Endometrial microvascular endothelial cells (primary cell): Measurements from ENCODE around the gene AUTS2. TPM values are rescaled to one million over a fixed set of nuclear protein-coding genes. Genes with fewer than 3 reads are reported as not detected.
"Not testable (repeated sequence)": the region's sequence is repeated elsewhere in the genome, so short reads cannot be mapped to it uniquely, and the experiment has no call there.

Source experiments
- in situ Hi-C: cut with HindIII; loops from 2 replicates; pipeline ENCODE4 v1.10.0; 2017; ENCODE audit warnings: low sequenced_read_pairs, low pct_unique_long_range_greater_than_20kb; ENCODE audit errors: inconsistent ontology term
- total RNA-seq: library from RNA; depleted of rRNA; stranded (reverse); fragments of >200 nt; gene quantifications from one replicate; pipeline ENCODE4 v1.2.3, GENCODE V29; 2015; ENCODE audit errors: inconsistent ontology term

AUTS2 gene
- total RNA-seq, 1 donor from 2014 or later, result 0.09 TPM

DNA sequence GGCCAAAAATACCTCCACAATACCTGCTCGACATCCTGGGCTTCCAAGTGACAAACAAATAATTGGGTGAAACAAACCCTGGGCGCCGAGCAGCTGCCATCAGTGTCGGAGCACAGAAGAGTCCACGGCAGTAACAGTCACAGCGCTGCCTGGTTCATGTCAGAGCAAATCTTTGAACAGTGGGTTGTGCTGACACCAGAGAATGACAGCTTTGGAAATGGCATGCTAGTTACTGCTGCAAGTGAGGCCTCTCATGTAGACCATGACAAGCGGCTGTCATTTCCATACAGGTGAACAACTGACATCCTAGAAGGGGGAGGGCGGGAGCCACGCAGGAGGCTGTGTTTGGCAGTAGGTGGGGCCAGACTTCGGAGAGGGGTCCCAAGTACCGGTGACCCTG lies 1113.2 kb downstream of the AUTS2 start:
- in situ Hi-C loops, result no loop called here

DNA sequence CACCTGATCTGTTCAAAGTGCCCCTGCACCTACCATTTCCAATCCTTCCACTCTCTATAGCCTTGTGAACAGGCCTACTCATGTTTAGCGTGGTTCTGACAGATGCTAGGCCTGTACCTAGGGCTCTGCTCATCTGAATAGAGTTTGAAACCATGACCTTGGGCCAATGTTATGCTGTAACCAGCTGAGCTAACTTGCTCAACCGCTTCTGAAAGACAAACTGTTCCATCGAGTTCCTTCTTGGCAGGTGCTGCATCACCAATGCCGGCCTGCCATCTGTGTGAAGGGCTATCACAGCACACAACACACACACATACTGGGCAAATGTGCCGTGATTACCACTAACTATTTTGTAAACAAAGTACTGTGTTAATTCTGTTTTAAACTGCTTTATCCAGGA lies 1114.7 kb downstream of the AUTS2 start:
- in situ Hi-C loops, result no loop called here

DNA sequence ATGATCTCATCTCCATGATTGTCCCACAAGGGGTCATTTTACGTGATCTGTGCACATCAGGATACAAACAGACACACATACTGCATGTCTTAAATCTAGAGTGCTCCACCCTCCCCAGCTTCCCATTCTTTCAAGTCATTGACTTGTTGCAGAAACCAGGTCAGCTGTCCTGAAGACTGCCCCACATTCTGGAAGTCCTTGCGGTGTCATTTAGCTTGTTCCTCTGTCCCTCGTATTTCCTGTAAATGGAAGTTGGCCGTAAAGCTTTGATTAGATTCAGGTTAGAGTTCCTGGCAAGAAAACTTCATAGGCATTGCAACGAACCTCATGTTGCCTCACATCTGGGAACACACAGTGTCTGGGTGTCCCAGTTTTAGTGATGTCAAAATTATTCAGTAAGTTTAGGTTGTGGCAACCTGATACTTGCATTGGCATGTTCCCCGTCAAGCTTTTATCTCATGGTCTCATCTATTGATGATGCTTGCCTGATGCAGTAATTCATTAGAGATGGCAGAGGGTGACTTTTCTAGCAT lies 1116.3 kb downstream of the AUTS2 start:
- in situ Hi-C loops, result no loop called here

DNA sequence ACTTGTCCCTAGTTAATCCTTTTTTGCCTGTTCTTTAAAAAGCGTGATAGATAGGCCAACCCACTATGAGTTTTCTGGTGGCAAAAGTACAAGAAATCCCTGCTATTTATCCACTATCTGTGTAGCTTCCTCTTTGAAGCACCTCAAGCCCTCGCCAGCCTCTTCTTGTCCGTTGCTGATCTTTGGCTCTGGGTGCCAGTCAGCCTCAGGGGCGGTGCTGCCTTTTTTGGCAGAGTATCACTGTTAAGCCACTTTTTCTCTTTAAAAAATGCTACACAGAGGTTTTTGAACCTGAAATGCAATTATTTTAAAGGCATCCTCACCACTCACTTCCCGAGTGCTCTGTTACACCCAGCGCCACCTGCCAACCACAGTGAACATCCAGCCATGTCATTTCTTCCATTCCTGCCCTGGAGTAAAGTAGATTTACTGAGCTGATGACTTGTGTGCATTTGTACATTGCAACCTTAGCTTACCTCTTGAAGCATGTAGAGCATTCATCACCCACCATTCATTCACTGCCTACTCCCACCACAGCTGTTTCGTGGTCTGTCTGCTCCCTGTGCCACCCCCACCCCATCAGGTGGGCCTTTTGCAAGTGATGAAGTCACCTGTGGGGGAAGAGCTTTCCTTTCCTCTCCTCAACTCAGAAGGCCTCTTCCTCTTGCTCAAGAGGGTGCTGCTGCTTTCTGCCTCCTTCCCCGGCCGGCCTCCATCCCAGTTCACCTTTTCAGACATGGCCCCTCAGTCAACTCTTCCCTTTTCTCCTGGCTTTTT lies 1119.5 kb downstream of the AUTS2 start:
- in situ Hi-C loops, result no loop called here

DNA sequence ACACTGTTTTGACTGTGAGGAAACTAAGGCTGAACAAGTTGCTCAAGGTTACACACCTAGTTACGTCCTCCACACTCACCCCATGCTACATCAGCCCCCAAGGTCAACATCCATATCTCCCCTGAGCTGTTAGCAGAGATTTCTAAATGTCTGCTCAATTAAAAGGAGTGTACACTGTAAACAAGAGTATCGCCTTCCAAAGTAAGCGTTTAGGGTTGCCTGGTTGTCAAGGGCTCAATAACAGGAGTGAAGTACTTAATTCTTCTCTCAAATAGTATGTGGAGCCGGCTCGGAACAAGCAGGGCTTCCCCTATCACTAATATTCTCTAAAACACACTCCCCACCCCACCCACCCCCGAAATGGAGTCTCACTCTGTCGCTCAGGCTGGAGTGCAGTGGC lies 1120.8 kb downstream of the AUTS2 start:
- in situ Hi-C loops, result no loop called here

DNA sequence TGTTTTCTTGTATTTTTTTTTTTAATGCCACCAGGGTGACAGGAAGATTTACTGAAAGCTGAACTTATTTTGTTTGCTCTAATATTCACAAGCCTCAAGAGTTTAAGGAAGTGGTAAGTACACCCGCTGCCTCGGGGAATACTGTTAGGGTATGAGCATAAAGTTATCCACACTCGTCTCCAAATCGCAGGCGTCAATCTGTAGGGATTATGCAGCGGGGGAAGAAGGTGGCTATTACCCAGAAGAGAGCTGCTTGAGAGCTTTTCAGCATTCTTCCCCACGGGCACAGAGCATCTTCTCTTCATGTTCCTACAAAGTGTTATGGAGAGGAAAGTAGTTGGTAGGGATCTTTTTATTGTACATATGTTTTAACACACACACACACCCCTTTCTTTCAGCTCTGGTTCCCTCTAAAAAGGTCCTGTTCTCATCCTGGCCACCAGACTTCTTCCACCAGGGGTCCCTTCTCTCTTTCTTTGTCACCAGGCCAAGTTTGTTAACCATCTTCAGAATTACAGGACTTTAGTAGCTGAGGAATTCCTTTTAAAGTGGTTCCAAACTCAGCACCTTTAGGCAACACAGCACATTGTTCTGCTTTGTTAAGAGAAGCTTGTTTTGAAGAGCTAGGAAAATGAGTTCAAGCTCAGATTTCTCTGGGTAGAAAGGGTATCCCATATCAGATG lies 1122.1 kb downstream of the AUTS2 start:
- in situ Hi-C loops, result no loop called here

DNA sequence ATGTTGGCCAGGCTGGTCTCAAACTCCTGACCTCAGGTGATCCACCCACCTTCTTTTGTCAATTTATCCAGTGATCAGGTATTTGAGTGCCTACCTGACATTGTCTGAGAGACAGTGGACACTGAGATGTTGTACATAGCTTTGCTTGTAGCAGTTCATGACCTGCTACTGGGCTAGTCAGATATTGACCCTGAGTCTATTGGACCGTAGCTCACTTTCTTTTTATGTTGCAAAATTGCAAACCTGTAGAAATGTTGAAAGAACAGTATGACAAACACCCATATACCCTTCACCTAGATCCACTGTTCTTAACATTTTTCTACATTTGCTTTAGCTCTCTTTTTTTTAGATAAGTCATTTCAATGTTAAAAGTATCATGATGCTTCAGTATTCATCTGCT lies 1123.2 kb downstream of the AUTS2 start:
- in situ Hi-C loops, result no loop called here

DNA sequence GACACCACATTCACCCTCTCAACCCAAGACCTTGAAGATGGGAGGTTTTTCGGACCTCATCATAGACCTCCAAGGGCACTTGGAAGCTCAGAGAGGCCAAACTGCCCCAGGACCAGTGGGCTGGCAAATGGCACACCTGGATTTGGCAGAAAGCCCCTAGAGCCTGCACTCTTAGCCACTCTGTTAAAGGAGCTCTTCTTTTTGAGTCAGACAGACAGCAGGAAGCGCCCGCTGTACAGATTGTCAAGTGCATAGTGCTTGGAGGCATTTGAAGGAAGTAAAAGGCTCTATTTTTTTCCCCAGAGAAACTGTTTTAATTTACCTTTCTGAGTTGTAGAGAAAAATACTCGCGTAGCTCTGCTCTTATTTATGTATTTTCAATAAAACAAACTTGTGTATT lies 1125.1 kb downstream of the AUTS2 start:
- in situ Hi-C loops, result no loop called here

DNA sequence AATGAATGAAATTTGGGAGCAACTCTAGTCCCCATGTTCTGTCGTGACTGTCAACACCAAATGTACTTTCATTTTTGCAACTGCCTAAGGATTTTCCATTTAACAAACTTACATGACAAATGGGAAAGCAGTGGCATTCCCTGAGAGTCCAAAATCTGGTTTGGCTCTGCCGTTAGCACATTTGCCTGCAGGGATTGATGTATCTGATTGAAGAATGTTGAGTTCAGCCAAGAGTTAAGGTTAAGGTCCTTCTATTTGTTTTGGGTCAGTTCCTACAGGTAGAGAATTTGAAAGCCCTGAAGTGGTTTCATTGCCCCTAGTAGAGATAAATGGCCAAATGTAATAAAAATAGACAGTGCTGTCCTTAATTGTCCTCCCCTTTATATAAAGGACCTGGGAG lies 1127.2 kb downstream of the AUTS2 start:
- in situ Hi-C loops, result no loop called here

DNA sequence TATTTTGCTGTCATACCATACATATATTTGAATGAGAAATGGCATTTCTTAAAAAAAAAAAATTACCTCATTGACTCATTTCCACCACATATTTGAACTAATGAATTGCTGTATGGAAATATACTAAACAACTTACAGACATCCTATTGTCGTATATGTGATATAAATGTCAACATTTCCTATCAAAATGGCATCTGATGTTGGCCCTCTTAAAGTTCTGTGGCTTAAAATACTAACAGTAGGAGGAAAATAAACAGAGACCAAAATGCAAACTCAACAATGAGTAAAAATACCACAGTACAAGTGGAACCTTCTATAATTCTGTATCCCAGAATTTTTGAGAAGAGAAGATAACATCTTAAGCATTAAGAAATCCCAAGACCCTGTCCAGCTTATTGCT lies 1128.0 kb downstream of the AUTS2 start:
- in situ Hi-C loops, result no loop called here

DNA sequence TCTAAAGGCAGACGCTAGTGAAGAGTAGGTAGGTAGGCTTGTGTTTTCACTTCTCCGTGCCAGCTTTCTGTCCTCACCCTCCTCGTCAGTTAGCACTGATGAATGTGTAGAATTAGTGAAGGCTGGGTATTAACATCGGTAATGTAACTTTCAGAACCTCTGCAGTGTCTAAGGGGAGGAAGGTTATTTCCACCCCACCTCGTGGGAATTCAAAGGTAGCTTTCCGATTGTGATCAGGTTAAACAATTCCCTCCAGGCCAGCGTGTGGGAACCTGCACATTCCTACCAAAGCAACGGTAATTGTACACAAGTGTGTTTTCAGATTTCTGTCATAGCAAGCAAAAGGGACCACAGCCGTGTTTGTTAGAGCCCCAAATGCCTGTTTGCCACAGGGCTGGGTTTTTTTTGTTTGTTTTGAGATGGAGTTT lies 1128.7 kb downstream of the AUTS2 start:
- in situ Hi-C loops, result no loop called here

DNA sequence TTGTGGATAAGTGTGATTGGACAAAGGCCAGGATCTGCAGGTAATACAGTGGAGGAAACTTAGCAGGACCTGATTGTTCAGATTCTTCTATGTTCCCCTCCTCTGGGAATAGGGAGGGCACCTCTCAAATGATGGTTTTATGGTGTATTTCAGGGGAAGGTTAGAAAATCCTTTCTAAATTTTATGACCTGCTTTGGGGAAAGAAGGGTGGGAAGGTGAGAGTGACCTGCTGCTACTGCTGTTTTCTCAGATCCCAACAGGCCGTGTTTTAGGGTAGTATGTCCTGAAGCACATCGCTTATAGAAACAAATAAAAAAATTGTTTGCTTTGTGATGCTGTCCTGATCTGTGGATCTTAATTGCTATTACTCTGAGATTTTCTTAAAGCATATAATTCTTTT lies 1129.6 kb downstream of the AUTS2 start:
- in situ Hi-C loops, result no loop called here

DNA sequence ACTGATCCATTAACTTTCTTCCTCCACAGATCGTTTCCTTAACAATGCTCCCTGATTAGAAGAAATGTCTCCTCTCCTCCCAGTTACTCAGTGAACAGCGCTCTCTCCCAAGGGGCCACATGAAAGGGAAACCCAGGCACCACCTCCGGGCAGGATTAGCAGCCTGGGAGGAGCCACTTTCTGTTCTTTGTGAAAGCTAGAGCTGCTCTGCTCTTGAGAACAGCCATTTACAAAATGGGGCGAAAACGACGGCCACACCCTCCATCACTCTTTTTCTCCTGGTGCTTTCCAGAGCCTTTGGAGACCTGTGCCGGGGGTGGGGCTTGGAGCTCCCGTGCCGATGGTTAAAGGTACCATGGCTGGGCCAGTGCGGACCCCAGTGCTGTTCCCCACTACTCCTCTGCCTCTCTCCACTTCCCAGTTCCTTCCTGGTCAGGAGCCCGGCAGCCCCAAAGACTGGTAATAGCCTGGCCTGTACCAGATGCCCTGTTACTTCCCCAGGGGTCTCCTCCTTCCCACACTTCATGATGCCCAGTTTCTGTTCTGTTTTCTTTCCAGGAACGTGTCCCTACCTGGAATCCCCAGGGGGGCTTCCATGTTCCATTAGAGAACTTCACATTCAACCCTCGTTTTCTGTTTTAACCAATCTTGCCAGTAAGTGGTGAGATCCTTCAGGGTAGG lies 1130.7 kb downstream of the AUTS2 start:
- in situ Hi-C loops, result no loop called here

DNA sequence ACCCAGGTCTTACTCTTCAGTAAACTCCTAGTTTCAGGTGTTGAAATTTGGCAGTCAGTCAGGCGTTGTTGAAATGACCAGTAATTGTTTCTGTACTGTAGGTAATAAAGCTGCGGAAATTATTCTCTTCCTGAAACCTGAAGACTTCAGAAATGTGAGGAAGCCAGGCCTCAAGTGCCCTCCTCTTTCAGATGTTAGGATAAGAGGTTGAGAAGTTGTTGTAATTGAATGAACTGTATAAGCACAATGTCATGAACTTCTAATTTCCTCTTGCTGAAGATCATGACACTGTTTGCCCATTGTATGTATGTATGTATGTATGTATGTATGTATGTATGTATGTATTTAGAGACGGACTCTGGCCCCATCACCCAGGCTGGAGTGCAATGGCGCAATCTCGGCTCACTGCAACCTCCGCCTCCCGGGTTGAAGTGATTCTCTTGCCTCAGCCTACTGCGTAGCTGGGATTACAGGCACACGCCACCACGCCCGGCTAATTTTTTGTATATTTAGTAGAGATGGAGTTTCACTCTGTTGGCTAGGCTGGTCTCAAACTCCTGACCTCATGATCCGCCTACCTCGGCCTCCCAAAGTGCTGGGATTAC lies 1131.4 kb downstream of the AUTS2 start:
- in situ Hi-C loops, result not testable (repeated sequence)

DNA sequence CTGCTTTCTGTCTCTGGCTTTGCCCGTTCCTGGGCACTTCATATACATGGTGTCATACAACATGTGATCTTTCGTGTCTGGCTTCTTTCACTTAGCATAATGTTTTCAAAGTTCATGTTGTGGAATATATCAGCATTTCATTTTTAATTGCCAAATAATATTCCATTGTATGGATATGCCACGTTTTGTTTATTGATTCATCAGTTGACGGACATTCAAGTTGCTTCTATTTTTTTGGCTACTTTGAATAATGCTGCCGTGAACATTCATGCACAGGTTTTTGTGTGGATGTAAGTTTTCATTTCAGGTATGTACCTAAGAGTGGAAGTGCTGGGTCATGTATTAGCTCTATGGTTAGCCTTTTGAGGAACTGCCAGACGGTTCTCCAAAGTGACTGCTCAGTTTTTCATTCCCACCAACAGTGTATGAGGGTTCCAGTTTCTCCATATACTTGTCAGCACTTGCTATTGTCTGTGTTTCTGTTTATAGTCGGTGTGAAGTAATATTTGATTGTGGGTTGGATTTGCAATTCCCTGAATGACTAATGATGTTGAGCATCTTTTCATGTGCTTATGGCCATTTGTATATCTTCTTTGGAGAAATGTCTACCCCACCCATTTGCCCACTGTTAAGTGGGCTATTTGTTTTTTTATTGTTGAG lies 1132.3 kb downstream of the AUTS2 start:
- in situ Hi-C loops, result no loop called here

DNA sequence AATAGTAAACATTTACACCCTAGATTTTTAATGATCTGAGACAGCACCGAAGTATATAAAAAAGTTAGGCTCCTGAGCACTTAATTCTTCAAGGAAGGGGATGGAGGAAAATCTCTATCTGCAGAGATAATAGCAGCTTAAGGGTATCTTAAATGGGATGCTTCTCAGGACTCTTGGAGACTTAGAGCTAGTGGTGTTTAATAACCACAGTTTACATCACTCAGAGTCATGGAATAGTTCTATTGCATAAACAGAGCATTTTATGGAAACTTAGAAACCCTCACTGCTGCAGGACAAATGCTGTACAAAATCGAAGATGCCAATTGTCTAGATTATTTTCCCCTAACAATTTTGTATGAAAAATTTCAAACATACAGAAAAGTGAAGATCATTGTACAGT lies 1134.8 kb downstream of the AUTS2 start:
- in situ Hi-C loops, result no loop called here

DNA sequence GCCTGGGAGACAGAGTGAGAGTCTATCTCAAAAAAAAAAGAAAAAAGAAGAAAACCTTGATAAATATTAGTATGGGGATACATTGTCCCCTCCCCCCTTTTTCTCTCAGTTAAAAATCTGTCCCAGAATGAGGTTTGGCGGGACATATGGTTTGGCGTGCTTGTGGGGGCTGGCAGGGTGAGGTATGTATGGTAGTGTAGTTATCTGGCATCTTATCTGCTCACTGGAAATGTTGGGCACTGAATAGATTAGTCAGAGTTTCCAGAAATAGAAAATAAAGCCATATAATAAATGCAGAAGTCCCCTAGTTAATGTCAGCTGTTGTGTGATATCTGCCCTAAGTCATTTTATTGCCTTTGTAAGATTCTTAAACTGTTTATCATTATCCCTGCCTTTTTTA lies 1136.1 kb downstream of the AUTS2 start:
- in situ Hi-C loops, result no loop called here

DNA sequence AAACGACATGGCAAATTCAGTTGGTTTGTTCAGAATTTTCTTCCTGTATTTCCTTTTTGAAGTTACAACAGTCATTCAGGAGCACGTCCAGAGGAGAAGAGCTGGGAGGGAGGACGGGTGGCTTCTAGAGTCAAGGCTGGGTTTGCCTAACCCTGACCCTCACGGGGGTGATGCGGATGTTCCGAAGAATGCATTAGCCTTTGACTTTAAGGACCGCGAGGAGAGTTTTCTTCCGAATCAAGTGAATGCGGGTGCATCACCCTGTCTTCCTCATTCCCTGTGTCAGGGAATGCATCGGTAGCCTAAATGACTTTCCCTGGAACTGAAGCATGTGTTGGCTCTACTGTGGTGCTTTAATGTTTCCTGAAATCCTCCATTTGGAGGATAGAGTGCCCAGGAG lies 1137.0 kb downstream of the AUTS2 start:
- in situ Hi-C loops, result no loop called here
